SU-DHL-6 (cell line): Measurements from ENCODE around the gene SLC16A3.

Source experiments
- H2AFZ ChIP-seq: fragments of 200-600 bp; sonication (generic); 2 replicates; pipeline ENCODE4 v1.6.1; 2014; ENCODE audit warnings: low read depth, mild to moderate bottlenecking, moderate library complexity, mixed read lengths, antibody characterized with exemption, low read length; ENCODE audit not compliant: severe bottlenecking
- H3F3A ChIP-seq: fragments of 200-600 bp; shearing (Covaris generic); 2 replicates; pipeline ENCODE4 v1.6.0; 2016; ENCODE audit warnings: antibody characterized with exemption, mild to moderate bottlenecking; ENCODE audit not compliant: insufficient read depth
- H3K27ac ChIP-seq: fragments of 200-600 bp; sonication (generic); 2 replicates; pipeline ENCODE4 v1.5.1; 2016; ENCODE audit warnings: low read depth, mild to moderate bottlenecking, low read length, moderate library complexity, mixed read lengths
- H3K27me3 ChIP-seq: fragments of 200-600 bp; sonication (generic), shearing (Covaris generic); 2 replicates; pipeline ENCODE4 v1.6.0; 2014; ENCODE audit warnings: mild to moderate bottlenecking, low read length
- H3K36me3 ChIP-seq: fragments of 200-600 bp; sonication (generic); 2 replicates; pipeline ENCODE4 v1.6.1; 2014; ENCODE audit warnings: mild to moderate bottlenecking, low read length, mixed read lengths
- H3K4me2 ChIP-seq: fragments of 300-600, 200-600 bp; shearing (Covaris generic), sonication (generic); 2 replicates; pipeline ENCODE4 v1.6.0; 2014; ENCODE audit warnings: low read length, low read depth, mild to moderate bottlenecking; ENCODE audit not compliant: poor library complexity, severe bottlenecking
- H3K4me3 ChIP-seq: fragments of 200-600 bp; sonication (generic); 2 replicates; pipeline ENCODE4 v1.5.1; 2014; ENCODE audit warnings: antibody characterized with exemption, low read length, mild to moderate bottlenecking, mixed read lengths; ENCODE audit not compliant: insufficient read depth, poor library complexity, severe bottlenecking
- H3K79me2 ChIP-seq: fragments of 200-600 bp; sonication (generic); 2 replicates; pipeline ENCODE4 v1.6.1; 2014; ENCODE audit warnings: mild to moderate bottlenecking, low read length, moderate library complexity; ENCODE audit not compliant: insufficient read depth
- H3K9ac ChIP-seq: fragments of 200-600 bp; sonication (generic); 2 replicates; pipeline ENCODE4 v1.7.0; 2014; ENCODE audit warnings: mild to moderate bottlenecking, low read length
- H3K9me2 ChIP-seq: fragments of 200-600 bp; sonication (generic); replicated peaks from 2 replicates; pipeline ENCODE4 v1.6.1; 2014; ENCODE audit warnings: low read length; ENCODE audit not compliant: insufficient read depth
- H3K9me3 ChIP-seq: fragments of 200-600 bp; sonication (generic); 2 replicates; pipeline ENCODE4 v1.6.1; 2014; ENCODE audit warnings: low read length, mixed read lengths; ENCODE audit not compliant: insufficient read depth
- H4K20me1 ChIP-seq: fragments of 200-600 bp; sonication (generic); 2 replicates; pipeline ENCODE4 v1.6.1; 2014; ENCODE audit warnings: low read depth, mild to moderate bottlenecking, antibody characterized with exemption, low read length, moderate library complexity, mixed read lengths
- EZH2phosphoT487 ChIP-seq: fragments of 200-600 bp; sonication (generic), shearing (Covaris generic); conservative IDR thresholded peaks from 2 replicates; pipeline ENCODE4 v1.6.1; 2018; ENCODE audit warnings: mild to moderate bottlenecking, antibody characterized with exemption, low read length, moderate library complexity, mixed read lengths
- TF ChIP-seq, protein P1 (sequence below): fragments of 200-600 bp; sonication (generic); IDR thresholded peaks from one replicate; pipeline ENCODE4 v1.5.1; 2017; ENCODE audit warnings: antibody characterized with exemption, mild to moderate bottlenecking, low read length, moderate library complexity; ENCODE audit not compliant: insufficient read depth, poor library complexity, severe bottlenecking

The SLC16A3 gene

GRCh38 chr17:82240506-82241182 is 11.8 kb downstream of the SLC16A3 start:
- TF ChIP-seq, protein P1, sequence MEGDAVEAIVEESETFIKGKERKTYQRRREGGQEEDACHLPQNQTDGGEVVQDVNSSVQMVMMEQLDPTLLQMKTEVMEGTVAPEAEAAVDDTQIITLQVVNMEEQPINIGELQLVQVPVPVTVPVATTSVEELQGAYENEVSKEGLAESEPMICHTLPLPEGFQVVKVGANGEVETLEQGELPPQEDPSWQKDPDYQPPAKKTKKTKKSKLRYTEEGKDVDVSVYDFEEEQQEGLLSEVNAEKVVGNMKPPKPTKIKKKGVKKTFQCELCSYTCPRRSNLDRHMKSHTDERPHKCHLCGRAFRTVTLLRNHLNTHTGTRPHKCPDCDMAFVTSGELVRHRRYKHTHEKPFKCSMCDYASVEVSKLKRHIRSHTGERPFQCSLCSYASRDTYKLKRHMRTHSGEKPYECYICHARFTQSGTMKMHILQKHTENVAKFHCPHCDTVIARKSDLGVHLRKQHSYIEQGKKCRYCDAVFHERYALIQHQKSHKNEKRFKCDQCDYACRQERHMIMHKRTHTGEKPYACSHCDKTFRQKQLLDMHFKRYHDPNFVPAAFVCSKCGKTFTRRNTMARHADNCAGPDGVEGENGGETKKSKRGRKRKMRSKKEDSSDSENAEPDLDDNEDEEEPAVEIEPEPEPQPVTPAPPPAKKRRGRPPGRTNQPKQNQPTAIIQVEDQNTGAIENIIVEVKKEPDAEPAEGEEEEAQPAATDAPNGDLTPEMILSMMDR = no peak
- TF ChIP-seq EZH2phosphoT487 = no peak
- Histone ChIP-seq H3K4me3 (no peak overlapping the region), H3K9ac (no peak overlapping the region), H3K36me3 (no peaks in the 10 kb centered on the region), H3K79me2 (no peaks in the 10 kb centered on the region), H3F3A (no peaks in the 10 kb centered on the region), H3K9me3 (no peaks in the 10 kb centered on the region), H3K4me2 (no peak overlapping the region), H3K27ac (no peak overlapping the region), H3K9me2 (no peaks in the 10 kb centered on the region), H2AFZ (no peak overlapping the region), H3K27me3 (no peaks in the 10 kb centered on the region), H4K20me1 (no peaks in the 10 kb centered on the region)

GRCh38 chr17:82241183-82241925 is 12.5 kb downstream of the SLC16A3 start:
- no peak for TF ChIP-seq EZH2phosphoT487
- TF ChIP-seq, protein P1 = no peak
- H2AFZ ChIP-seq = no peak overlapping the region
- H3F3A ChIP-seq = no peaks in the 10 kb centered on the region
- no peak overlapping the region for H3K27ac ChIP-seq
- H3K9ac ChIP-seq = no peak overlapping the region
- no peaks in the 10 kb centered on the region for H3K79me2 ChIP-seq
- H3K9me2 ChIP-seq = no peaks in the 10 kb centered on the region
- H3K4me2 ChIP-seq = no peak overlapping the region
- H3K36me3 ChIP-seq = no peaks in the 10 kb centered on the region
- no peaks in the 10 kb centered on the region for H3K27me3 ChIP-seq
- H3K4me3 ChIP-seq = no peak overlapping the region
- no peaks in the 10 kb centered on the region for H3K9me3 ChIP-seq
- H4K20me1 ChIP-seq = no peaks in the 10 kb centered on the region

DNA sequence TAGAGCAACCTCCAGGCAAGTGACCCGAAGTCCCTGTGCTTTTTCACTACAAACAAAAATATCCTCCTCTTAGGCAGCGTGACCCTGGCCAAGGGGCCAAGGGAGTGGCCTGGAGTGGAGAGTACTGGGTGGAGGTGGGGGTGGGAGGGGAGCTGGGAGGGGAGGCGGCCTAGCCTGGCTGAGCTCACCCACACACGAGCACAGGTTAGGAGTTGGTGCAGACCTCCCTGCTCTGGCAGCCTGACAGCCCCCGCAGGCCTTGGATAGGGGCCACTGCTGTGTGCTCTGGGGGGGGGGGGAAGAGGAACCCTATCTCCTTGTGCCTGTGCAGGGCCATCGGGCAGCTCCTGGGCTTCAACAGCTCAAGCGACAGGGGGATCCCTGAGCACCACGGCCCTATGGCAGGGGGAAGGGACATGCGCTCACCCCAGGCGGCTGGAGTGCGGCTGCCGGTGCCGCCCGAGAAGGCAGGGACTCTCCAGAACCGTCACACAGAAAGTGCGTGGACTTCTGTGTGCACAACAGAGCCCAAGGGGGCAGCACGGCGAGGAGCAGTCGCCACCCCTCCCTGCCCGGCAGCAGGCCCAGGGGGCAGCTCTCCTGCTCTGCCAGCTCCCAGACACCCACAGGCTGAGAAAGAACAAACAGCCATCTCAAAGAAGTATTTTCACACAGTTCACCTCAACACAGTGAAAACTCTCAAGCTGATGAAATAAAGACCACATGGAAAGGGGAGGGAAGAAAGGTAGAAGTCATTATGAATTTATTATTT is 13.3 kb downstream of the SLC16A3 start:
- Histone ChIP-seq H4K20me1 (no peaks in the 10 kb centered on the region), H3K9me3 (no peaks in the 10 kb centered on the region), H2AFZ (no peak overlapping the region), H3K36me3 (no peaks in the 10 kb centered on the region), H3K4me2 (no peak overlapping the region), H3K9ac (no peak overlapping the region), H3K27ac (no peak overlapping the region), H3K79me2 (no peaks in the 10 kb centered on the region), H3K9me2 (no peaks in the 10 kb centered on the region), H3K4me3 (no peak overlapping the region), H3F3A (no peaks in the 10 kb centered on the region), H3K27me3 (no peaks in the 10 kb centered on the region)
- TF ChIP-seq, protein P1 = no peak
- TF ChIP-seq EZH2phosphoT487 = no peak
